Keratinocyte (primary cell): ENCODE measurements around the gene CDHR2. TPM values are rescaled to one million over a fixed set of nuclear protein-coding genes. Genes with fewer than 3 reads are reported as not detected.

Experiments used
- DNase-seq: peaks from one replicate; pipeline ENCODE4 v3.0.0-alpha.2; 2011; ENCODE audit warnings: low read depth, missing footprints, low spot score
- FAIRE-seq: peaks from 2 replicates; lab custom pipeline; 2011; peaks lifted over from hg19 to GRCh38; lab: Jason Lieb, UNC
- H2AFZ ChIP-seq: 2 replicates; pipeline ENCODE4 v1.6.0; 2012; ENCODE audit warnings: low read length, control low read depth, inconsistent platforms; ENCODE audit not compliant: control insufficient read depth
- H3K27ac ChIP-seq: 2 replicates; pipeline ENCODE4 v1.5.1; 2011; ENCODE audit warnings: low read length; ENCODE audit not compliant: control insufficient read depth, insufficient read depth
- H3K27me3 ChIP-seq: 3 replicates; pipeline ENCODE4 v1.6.0; 2011; ENCODE audit warnings: low read length; ENCODE audit not compliant: control insufficient read depth, insufficient read depth; ENCODE audit errors: extremely low read depth
- H3K36me3 ChIP-seq, 2 experiments: 2 replicates in 1 of 2; 3 replicates in 1 of 2; pipeline ENCODE4 v1.5.1; 2011; ENCODE audit warnings: low read length in 2 of 2, mild to moderate bottlenecking in 1 of 2; ENCODE audit not compliant: control insufficient read depth in 2 of 2, insufficient read depth in 2 of 2; ENCODE audit errors: extremely low read depth in 1 of 2
- H3K4me1 ChIP-seq: 3 replicates; pipeline ENCODE4 v1.5.1; 2011; ENCODE audit warnings: low read length; ENCODE audit not compliant: control insufficient read depth, insufficient read depth; ENCODE audit errors: extremely low read depth
- H3K4me2 ChIP-seq: 3 replicates; pipeline ENCODE4 v1.6.0; 2011; ENCODE audit warnings: low read depth, low read length; ENCODE audit not compliant: control insufficient read depth, insufficient read depth; ENCODE audit errors: extremely low read depth
- H3K4me3 ChIP-seq, 3 experiments: fragments of 200-600 bp in 1 of 3; sonication (generic) in 1 of 3; 2 replicates in 2 of 3; 3 replicates in 1 of 3; pipeline ENCODE4 v1.5.1; 2011 to 2016; ENCODE audit warnings: low read length in 3 of 3, mild to moderate bottlenecking in 3 of 3, control low read depth in 2 of 3, inconsistent platforms in 1 of 3, low read depth in 1 of 3, mixed read lengths in 1 of 3, mixed run types in 1 of 3, moderate library complexity in 1 of 3; ENCODE audit not compliant: control insufficient read depth in 2 of 3, insufficient read depth in 2 of 3; ENCODE audit errors: extremely low read depth in 1 of 3
- H3K79me2 ChIP-seq: 2 replicates; pipeline ENCODE4 v1.6.0; 2012; ENCODE audit warnings: low read length; ENCODE audit not compliant: control insufficient read depth, insufficient read depth
- H3K9ac ChIP-seq: 3 replicates; pipeline ENCODE4 v1.6.0; 2011; ENCODE audit warnings: low read length; ENCODE audit not compliant: control insufficient read depth, insufficient read depth; ENCODE audit errors: extremely low read depth
- H3K9me1 ChIP-seq: 3 replicates; pipeline ENCODE4 v1.6.0; 2011; ENCODE audit warnings: low read length; ENCODE audit not compliant: control insufficient read depth, insufficient read depth; ENCODE audit errors: extremely low read depth
- H3K9me3 ChIP-seq: 2 replicates; pipeline ENCODE4 v1.5.1; 2012; ENCODE audit warnings: low read depth, low read length; ENCODE audit not compliant: control insufficient read depth
- H4K20me1 ChIP-seq: 3 replicates; pipeline ENCODE4 v1.6.0; 2011; ENCODE audit warnings: low read length; ENCODE audit not compliant: control insufficient read depth, insufficient read depth; ENCODE audit errors: extremely low read depth
- EZH2 ChIP-seq: IDR thresholded peaks from one replicate; pipeline ENCODE4 v1.6.1; 2012; ENCODE audit warnings: inconsistent platforms, mild to moderate bottlenecking, low read length, moderate library complexity
- dilution Hi-C: fragments of 300-500 bp; cut with MboI; formaldehyde crosslinking; loops from one replicate; pipeline ENCODE4 v1.7.0; 2020; ENCODE audit warnings: low sequenced_read_pairs; ENCODE audit not compliant: extremely low pct_ligation_motif_present
- polyA plus RNA-seq, 5 experiments: library from polyadenylated mRNA; depleted of rRNA in 3 of 5; stranded (reverse) in 3 of 5; stranded (forward) in 1 of 5; unstranded in 1 of 5; fragments of >200 nt; gene quantifications; 1 replicate in 1 of 5; 2 replicates in 3 of 5; 3 replicates in 1 of 5; pipeline versions ENCODE4 v1.2.1 to v1.2.3, GENCODE V29; 2011 to 2012; ENCODE audit warnings: missing spikeins in 2 of 5, low read depth in 1 of 5, low replicate concordance in 1 of 5
- TF ChIP-seq, protein P1 (sequence below), 3 experiments: IDR thresholded peaks in 1 of 3; conservative IDR thresholded peaks in 1 of 3; optimal IDR thresholded peaks in 1 of 3; 2 replicates in 2 of 3; 3 replicates in 1 of 3; pipeline versions ENCODE3 to v1.5.1; 2011; ENCODE audit warnings: low read length in 3 of 3, mild to moderate bottlenecking in 3 of 3, moderate library complexity in 2 of 3, control low read depth in 1 of 3, inconsistent platforms in 1 of 3; ENCODE audit not compliant: insufficient read depth in 2 of 3; ENCODE audit errors: extremely low read depth in 1 of 3

Gene CDHR2
- polyA plus RNA-seq, 1 donor (not counting 4 experiments of a cell fraction or from before 2014, with no cell fraction given): not detected

DNA sequence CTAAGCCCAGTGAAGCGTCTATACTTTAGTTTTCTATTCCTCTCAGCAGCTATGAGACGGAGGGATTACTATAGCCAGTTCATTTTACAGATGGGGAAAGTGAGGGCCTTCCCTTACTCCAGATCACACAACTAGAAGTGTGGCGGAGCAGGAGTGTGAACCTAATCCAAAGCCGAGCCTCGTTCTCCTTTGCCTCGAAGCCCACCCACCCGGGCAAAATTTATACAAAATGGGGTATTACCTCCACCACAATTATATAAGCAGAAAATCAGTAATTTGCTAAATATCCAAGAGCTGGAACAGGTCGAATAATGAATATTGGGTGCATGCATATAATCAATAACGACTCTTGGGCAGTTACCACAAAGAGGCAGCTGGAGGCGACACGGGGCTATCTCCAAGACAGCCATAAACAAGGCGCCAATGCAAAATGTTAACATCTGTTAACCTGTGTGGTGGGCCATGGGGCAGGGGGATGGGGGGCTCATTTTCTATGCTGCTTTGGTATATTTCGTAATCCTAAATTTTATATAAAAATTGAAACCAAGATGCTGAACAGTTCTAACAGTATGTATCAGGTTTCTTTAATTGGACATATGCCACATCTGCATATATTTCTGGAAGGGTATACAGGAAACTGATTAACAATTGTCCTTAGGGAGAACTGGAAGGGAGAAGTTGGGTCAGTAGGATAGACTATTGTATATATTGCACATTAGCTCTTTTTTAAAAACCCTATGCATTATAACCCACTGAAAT lies 10.7 kb upstream of the CDHR2 start:
- TF ChIP-seq, protein P1, sequence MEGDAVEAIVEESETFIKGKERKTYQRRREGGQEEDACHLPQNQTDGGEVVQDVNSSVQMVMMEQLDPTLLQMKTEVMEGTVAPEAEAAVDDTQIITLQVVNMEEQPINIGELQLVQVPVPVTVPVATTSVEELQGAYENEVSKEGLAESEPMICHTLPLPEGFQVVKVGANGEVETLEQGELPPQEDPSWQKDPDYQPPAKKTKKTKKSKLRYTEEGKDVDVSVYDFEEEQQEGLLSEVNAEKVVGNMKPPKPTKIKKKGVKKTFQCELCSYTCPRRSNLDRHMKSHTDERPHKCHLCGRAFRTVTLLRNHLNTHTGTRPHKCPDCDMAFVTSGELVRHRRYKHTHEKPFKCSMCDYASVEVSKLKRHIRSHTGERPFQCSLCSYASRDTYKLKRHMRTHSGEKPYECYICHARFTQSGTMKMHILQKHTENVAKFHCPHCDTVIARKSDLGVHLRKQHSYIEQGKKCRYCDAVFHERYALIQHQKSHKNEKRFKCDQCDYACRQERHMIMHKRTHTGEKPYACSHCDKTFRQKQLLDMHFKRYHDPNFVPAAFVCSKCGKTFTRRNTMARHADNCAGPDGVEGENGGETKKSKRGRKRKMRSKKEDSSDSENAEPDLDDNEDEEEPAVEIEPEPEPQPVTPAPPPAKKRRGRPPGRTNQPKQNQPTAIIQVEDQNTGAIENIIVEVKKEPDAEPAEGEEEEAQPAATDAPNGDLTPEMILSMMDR (optimal IDR thresholded peaks at IDR 0.05 in 1 of 3, IDR thresholded peaks at IDR 0.05 in 1 of 3, conservative IDR thresholded peaks at IDR 0.05 in 1 of 3; ENCODE audit: extremely low read depth in 1 of 3, insufficient read depth in 2 of 3, low read length in 3 of 3): no peak
- TF ChIP-seq EZH2: no peak
- Histone ChIP-seq H3K4me1 (peaks cover 48% of the 10 kb centered on the region), H4K20me1 (no peaks in the 10 kb centered on the region), H3K27me3 (no peaks in the 10 kb centered on the region), H3K9ac (peak overlapping the region; percentile 97), H2AFZ (peak overlapping the region; percentile 27), H3K9me3 (no peaks in the 10 kb centered on the region), H3K4me2 (peak overlapping the region; percentile 95), H3K9me1 (no peaks in the 10 kb centered on the region), H3K4me3 (peak overlapping the region in 2 of 3 experiments; percentile 4 to 58), H3K79me2 (peaks cover 29% of the 10 kb centered on the region), H3K27ac (peak overlapping the region; percentile 98), H3K36me3 (peaks cover 0 to 2% of the 10 kb centered on the region in 2 experiments)
- DNase-seq: no peak
- no peak for FAIRE-seq
- dilution Hi-C loops: no loop called here

DNA sequence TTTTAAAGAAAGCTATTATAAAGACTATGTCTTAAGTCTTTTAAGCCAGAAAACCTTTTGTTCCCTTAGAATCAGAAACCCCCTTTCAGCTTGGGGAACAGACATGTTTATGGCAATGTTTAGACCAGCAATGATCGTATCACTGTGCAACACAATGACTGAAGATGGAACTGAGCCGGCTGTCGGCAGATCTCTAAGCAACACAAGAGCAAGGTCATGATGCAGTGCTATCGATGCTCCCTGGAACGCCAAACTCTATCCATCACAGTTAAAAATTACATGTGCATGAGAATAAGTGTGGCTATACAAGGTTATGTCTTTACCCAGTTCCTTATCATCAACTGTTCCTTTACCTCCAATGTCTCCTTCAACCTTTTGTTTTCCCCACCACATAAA lies 10.2 kb upstream of the CDHR2 start:
- Histone ChIP-seq H2AFZ (no peak overlapping the region), H3K4me2 (no peak overlapping the region), H3K36me3 (peaks cover 0 to 2% of the 10 kb centered on the region in 2 experiments), H3K9me3 (no peaks in the 10 kb centered on the region), H4K20me1 (no peaks in the 10 kb centered on the region), H3K4me3 (no peak overlapping the region), H3K9ac (no peak overlapping the region), H3K27me3 (no peaks in the 10 kb centered on the region), H3K4me1 (peaks cover 47% of the 10 kb centered on the region), H3K27ac (no peak overlapping the region), H3K79me2 (peaks cover 24% of the 10 kb centered on the region), H3K9me1 (no peaks in the 10 kb centered on the region)
- dilution Hi-C loops: no loop called here
- no peak for DNase-seq
- TF ChIP-seq, protein P1 (optimal IDR thresholded peaks at IDR 0.05 in 1 of 3, IDR thresholded peaks at IDR 0.05 in 1 of 3, conservative IDR thresholded peaks at IDR 0.05 in 1 of 3; ENCODE audit: extremely low read depth in 1 of 3, insufficient read depth in 2 of 3, low read length in 3 of 3): no peak
- no peak for TF ChIP-seq EZH2
- FAIRE-seq: no peak
